HG02798 (cell line): ENCODE data around the gene DECR2.

Source experiments
- ATAC-seq: cut with Tn5 transposase; IDR thresholded peaks from one replicate; pipeline ENCODE4 v1.9.1; 2021; ENCODE audit warnings: mild to moderate bottlenecking; ENCODE audit not compliant: unreplicated experiment, poor library complexity

Gene DECR2

GRCh38 chr16:426115-426905, 24.6 kb downstream of the DECR2 start:
- peak; percentile 6 for ATAC-seq

GRCh38 chr16:426906-427249, 25.2 kb downstream of the DECR2 start:
- ATAC-seq: no peak

GRCh38 chr16:427250-427649, 25.6 kb downstream of the DECR2 start:
- ATAC-seq: no peak

GRCh38 chr16:430904-431303, 29.2 kb downstream of the DECR2 start:
- ATAC-seq: no peak

- no peak for ATAC-seq
Observed at GRCh38 chr16:440627-441026, 38.9 kb downstream of the DECR2 start.

GRCh38 chr16:441447-441846, 39.8 kb downstream of the DECR2 start:
- ATAC-seq: no peak

- no peak for ATAC-seq
Observed at GRCh38 chr16:442976-443375, 41.3 kb downstream of the DECR2 start.

GRCh38 chr16:444027-444426, 42.3 kb downstream of the DECR2 start:
- ATAC-seq: no peak

- no peak for ATAC-seq
Observed at GRCh38 chr16:445566-445965, 43.9 kb downstream of the DECR2 start.

GRCh38 chr16:450385-450784, 48.7 kb downstream of the DECR2 start:
- no peak for ATAC-seq

- no peak for ATAC-seq
Observed at GRCh38 chr16:450785-451512, 49.3 kb downstream of the DECR2 start.

GRCh38 chr16:454397-454940, 52.8 kb downstream of the DECR2 start:
- no peak for ATAC-seq

GRCh38 chr16:455453-455852, 53.8 kb downstream of the DECR2 start:
- no peak for ATAC-seq

GRCh38 chr16:456891-457483, 55.3 kb downstream of the DECR2 start:
- no peak for ATAC-seq

- no peak for ATAC-seq
Observed at GRCh38 chr16:457732-458400, 56.2 kb downstream of the DECR2 start.

- no peak for ATAC-seq
Observed at GRCh38 chr16:459761-460160, 58.1 kb downstream of the DECR2 start.

GRCh38 chr16:460787-461186, 59.1 kb downstream of the DECR2 start:
- ATAC-seq: no peak
